Stimulated activated CD4-positive, alpha-beta T cell treated with anti-CD3 and anti-CD28 coated beads, Interleukin-1b, Interleukin-23, amount 100 ng/mL, for 4 hours (primary cell): Measurements from ENCODE around the gene PLA2G4D.
A peak's percentile ranks its signal among the peaks of the same experiment; 100 is the strongest.

Source experiments
- DNase-seq, 2 donors: peaks; one replicate each; pipeline ENCODE4 v3.0.0-alpha.2; 2020; ENCODE audit warnings: low read depth in 2 of 2

PLA2G4D gene

DNA sequence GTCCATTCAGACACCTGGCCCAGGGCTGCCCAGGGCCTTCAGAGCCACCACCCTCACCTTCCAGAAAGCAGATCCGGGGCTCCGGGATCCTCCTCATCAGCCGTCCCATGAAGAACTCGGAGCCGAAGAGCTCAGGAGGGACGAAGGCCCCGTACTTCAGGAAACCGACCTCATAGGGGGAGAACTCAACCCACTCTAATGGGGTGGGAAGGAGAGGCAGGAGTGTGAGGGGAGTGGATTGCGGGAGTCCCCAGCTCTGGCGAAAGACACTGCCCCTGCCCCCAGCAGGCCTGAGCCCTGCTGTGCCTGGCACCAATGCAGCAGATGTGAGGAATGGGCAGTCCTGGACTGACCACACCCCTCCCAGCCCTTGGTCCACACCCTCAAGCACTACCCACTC, 22.6 kb downstream of the PLA2G4D start:
- no peak for DNase-seq

DNA sequence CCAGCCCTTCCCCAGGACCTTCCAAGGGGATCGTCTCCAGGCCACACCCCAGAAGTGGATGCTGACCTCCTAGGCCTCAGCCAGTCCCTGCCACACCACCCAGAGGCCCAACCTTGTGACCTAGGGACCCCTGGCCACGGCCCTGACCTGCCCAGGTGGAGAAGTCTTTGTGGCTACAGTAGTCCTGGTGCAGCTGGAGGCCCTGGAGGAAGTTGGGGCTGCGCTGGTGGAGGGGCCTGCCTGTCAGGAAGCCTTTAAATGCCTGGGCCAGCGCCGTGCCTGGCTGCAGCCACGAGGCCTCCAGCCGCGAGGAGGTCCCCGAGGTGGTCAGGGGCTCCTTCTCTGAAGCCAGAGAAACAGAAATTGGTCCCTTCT, 23.4 kb downstream of the PLA2G4D start:
- no peak for DNase-seq

DNA sequence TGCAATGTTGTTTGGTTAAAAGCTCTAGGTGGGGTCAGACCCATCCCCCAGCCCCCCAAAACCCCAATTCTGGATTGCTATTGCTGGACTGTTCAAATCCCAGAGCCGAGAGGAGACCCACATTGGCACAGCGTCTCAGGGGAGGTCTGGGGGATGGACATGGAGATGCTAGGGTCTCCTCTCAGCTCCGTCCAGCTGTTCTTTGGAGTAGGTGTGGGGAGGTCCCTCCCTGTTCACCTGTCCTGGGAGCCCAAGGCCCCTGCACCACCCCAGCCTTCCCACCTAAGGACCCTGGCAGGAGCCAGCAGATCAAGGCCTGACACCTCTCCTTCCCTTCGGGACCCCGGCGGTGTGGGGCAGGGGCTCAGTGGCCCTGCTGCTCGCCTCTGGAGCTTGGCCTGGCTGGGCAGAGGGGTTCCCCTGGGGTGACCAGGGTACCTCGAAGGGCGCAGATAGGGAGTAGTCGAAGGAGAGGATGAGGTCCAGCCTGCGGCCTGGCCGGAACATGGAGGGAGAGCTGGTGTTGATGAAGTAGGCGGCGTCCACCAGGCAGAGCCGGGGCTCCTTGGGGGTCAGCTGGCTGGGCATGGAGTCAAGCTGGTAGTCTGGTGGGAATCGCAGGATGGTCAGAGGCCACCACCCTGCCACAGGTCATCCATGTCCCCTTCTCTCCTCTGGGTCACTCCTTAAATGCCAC, 23.9 kb downstream of the PLA2G4D start:
- no peak for DNase-seq

DNA sequence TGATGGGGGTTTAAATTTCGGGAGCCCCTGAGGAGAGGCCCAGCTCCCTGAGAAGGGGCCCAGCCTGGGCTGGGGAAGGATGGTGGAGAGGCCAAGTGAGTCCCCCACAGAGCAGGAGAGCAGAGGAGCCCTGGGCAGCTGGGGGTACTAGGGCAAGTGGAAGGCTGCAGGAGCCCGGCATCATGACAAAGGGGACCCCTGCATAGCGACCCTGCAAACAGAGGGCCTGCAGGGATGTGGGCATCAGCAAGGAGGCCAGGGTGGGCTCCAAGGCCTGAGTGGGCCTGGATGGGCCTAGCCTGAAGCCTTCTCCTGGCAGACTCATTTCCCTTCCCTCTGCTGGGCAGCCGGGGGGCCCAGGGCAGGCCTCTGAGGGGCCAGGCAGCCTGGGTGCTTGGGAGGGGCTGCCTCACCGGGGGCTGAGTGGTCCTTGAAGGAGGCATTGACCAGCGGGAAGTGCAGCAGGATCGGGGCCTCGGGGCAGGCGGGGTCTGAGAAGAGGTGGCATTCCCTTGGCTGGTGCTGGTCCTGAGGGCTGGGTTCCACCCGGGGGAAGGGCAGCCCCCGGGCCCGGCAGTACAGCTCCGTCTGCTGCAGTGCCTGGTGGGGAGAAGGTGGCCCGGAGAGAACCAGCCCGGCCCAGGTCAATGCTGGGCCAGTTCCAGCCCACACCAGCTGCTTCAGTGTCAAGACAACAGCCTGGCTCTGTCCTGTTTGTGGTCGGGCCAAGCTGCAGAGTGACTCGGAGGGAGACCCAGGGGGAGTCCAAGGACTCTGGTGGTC, 24.7 kb downstream of the PLA2G4D start:
- no peak for DNase-seq

DNA sequence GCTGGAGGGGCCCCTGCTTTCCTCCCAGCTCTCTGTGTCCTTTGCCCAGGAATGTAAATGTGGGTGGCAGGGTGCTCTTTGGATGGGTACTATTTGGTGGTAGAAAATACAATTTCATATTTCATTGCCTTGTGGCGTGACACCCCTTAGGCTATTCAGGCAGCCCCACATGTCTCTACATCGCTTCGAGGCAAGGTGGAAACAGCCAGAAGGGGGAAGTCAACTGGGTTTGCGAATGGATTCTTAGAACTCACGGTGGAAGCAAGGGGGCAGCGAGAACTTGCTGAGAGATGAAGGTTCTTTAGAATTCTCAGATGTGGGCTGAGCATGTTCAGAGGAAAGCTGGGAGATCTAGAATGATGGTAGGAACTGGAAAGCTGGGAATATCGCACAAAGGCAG, 25.3 kb downstream of the PLA2G4D start:
- no peak for DNase-seq

DNA sequence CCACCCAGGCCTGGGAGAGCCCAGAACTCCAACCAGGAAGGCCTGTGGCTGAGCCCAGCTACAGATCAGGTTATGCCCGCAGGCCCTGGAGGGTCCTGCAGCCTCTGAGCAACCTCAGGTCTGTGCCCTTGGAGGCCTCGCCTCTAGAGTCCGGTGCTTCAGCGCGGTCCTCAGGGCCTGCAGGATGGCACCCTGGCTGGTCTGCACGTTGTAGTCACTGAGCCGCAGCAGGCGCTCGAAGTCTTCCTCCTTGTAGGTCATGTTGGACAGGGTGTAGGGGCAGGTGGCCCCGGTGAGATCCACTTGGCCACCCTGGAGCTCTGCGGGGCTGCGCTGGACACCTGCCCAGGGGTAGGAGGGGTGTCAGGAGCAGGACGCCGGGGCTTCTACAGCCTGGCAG, 25.8 kb downstream of the PLA2G4D start:
- DNase-seq = no peak

DNA sequence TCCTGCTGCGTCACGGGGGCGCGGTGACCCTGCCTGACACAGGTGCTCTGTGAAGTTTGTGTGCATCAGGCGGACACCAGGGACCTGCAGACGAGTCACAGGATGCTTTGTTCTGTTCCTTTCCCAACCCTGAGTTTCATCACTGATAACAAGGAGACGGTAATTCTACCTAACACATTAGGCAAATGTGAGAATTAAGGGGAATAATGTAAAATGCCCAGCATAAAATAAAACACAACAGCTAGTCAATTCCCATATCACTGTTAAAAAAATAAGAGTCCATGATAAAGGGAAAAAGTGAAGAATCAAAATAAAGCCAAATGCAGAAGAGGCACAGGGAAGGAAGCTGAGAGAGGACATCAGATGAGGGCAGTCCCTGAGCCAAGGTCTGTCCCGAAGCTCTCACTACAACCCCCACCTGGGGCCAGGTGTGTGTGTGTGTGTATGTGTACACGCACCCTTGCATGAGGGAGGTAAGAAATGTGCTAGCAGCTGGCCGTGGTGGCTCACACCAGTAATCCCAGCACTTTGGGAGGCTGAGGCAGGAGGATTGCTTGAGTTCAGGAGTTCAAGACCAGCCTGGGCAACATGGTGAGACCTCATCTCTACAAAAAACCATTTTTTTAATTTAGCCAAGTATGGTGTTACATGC, 27.5 kb downstream of the PLA2G4D start:
- no peak for DNase-seq

DNA sequence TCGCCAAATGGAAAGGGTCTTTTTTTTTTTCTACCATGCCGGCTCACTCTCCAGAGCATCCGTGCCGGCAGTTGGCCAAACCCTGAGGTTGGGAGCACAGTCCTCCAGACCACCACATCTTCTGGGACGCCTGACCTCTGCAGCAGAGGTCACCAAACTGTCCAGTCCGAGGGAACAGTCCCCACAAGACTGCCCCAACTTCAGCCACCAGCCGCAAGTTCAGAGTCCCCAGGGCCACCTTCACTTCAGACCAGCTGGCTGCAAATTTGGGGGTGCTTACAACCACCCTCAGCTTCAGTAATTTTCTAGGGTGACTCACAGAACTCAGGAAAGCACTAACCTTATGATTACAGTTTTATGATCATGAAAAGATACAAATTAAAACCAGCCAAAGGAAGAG, 28.9 kb downstream of the PLA2G4D start:
- no peak for DNase-seq

DNA sequence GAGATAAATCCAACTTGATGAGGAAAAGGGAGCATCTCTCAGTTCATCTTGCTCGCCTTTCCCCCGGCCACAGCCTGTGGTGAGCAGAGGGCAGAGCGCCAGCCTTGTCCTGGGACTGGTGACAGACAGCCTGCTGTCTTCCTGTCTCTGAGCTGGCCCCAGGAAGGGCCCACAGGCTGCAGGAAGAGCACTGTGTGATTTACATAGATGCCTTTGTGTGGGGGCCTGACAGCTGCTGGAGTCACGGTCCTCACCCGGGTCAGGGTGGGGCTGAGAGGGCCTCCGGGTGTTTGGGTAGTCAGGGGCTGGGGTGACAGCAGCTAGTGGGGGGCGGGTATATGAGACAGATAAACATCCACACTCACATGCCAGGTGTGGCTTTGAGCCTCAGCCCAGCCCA, 29.3 kb downstream of the PLA2G4D start:
- DNase-seq = no peak

DNA sequence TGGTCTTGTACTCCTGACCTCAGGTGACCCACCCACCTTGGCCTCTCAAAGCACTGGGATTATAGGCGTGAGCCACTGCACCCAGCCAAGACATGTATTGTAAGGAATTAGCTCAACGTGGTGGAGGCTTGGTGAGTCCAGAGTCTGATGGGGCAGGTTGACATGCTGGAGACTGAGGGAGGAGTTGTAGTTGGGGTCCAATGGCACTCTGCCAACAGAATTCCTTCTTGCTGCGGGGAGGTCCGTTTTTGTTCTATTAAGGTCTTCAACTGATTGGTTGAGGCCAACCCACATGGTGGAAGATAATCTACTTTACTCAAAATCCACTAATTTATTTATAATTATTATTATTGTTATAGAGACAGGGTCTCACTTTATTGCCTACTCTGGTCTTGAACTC, 30.1 kb downstream of the PLA2G4D start:
- no peak for DNase-seq

DNA sequence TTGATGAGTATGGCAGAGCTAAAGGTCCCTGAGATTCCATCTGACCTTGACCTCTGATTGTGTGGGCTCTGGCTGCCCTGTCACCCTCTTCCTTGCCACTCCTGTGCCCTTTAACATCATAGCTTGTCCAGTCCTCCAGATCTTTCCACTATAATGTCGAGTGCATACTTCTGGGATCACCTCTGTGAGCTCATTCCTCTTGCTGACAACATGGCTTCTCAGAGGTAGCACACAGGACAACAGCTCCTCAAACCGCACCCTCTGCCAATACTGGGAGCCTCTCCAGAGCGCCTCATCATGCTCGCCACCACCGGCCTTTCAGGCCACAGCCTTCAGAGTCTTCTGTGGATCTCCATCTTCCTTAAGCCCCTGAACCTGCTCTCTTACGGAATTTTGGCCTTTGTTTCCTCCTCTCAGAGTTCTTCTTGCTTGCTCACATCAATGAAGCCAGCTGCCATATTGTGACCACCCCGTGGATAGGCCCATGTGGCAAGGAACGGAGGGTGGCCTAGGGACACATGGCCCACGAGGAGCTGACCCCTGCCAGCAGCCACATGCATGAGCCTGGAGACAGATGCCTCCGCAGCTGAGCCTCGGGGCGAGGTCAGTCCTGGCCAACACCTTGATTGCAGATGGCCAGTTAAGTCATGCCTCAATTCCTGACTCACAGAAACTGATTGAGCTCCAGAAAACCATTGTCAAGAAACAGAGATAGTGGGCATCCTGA, 31.1 kb downstream of the PLA2G4D start:
- DNase-seq = no peak

DNA sequence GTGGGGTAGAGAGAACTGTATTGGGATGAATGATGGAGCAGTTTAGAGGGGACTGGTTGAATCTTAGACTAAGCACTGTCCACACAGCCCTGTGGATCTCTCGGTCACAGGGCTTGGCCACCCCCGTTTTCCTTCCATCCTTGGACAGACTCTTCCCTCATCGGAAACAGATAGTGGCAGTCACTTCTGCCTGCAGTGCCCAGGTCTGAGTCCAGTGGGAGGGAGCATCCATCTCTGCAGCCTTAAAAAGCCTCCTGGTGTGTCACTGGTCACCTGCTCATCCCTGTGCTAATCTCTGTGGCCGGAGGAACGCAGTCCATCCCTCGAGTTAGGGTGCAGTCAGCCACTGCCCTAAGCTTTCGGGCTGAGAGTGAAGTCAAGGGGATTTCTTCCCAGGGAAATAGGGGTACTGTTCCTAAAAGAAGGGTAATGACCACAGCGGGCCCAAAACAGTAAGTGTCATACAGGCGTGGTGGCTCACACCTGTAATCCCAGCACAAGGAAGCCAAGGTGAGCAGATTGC, 32.0 kb downstream of the PLA2G4D start:
- no peak for DNase-seq

DNA sequence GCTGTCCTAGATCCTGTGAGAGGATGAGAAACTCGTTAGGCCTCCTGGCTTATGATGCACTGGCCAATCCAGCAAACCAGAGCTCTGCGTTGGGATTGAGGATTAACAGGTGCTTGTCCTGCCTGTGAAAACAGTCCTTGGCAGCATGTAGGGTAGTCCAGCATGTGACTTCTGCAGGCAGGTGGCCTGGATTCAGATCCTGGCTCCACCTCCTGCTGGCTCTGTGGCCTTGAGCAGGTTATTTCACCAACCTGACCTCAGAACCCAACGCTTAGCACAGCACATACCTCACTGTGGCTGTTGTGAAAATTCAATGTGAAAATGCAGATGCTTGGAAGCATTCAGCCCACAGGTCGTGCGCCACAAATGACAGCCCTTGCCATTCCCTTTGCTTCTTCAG, 33.6 kb downstream of the PLA2G4D start:
- DNase-seq = no peak

DNA sequence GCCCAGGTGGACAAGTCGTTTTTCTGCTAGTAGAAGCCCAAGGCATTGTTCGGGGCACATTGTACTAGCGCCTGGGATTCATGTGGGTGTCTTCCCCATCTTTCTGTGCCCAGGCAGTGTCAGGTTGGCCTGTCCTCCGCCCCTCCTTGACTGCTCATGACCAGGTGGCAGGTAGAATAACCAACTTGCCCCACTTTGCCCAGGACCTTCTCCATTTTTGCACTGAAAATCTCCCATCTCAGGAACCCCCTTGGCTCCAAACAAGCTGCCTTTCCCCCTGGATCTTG, 33.9 kb downstream of the PLA2G4D start:
- no peak for DNase-seq

DNA sequence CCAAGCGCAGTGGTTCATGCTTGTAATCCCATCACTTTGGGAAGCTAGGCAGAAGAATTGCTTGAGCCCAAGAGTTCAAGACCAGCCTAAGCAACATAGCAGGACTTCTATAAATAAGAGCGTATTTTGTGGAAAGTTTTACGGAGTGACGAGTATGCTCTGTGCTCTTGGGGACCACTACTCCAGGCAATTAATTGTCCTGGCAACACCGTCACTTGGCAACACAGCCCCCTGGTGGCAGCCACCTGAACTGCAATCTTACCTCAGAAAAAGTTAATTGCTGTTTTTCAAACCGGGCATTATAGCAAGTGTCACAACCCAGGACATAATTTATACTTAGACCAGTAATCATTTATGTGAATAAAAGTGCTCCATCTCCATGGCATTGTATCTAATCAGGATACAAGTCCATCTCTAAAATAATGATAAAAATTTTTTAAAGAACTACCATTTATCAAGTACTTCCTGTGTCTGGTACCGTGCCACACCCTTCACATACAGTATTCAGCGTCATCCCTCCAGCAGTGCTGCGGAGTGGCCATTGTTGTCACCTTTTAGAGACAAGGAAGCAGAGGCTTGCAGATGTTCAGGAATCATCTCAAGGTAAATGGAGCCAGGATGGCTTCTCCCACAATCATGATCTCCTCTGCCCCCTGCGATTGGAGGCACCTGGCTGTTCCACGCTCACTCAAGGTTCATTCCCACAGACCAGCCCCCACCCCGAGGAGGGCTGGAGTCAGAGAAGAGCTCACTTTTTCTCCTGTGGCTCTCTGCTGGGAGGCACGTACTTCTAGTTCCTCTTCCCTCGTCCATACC, 34.5 kb downstream of the PLA2G4D start:
- DNase-seq = peak; percentile 66 to 70

DNA sequence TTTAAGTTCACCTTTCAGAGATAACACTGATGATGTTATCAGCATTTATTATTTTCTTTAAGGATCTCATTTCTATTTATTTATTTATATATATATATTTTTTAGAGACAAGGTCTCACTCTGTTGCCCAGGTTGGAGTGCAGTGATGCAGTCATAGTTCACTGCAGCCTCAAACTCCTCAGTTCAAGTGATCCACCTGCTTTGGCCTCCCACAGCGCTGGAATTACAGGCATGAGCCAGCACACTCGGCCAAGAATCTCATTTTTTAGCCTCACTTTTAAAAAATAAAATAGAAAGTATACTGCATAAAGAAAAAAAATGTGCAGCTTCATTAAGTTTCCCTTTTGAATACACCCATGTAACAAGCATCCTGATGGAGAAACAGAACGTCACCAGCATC, 35.6 kb downstream of the PLA2G4D start:
- DNase-seq = no peak

DNA sequence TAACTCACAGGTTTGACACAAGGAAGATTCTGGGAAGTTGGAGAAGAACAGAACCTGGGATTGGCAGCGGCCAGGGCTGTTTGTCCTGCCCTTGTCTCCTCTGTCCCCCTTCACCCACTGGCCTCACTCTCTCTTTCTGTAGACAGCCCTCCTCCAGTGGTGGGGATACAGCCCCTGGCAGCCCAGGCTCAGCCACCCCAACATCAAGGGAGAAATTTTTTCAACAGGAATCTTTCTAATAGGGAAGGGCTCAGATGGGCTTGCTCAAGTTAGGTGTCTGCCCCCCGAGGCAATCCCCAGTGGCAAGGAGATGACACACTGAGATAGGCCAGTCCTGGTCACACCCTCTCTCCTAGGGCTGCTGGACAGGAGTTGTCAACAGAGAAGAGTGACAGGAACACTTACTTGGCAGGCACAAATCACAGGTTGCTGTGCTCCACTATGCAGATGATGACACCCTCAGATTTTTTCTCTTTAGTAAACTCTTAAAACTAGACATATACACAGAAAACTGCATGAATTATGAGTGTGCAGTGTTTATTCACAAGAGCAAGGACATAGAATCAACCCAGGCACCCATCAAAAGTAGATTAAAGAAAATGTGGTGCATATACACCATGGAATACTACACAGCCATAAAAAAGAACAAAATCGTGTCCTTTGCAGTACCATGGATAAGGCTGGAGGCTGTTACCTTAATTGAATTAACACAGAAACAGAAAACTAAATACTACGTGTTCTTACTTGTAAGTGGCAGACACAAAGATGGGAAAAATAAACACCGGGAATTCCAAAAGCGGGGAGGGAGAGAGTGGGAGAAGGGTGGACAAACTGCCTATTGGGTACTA, 36.3 kb downstream of the PLA2G4D start:
- no peak for DNase-seq

DNA sequence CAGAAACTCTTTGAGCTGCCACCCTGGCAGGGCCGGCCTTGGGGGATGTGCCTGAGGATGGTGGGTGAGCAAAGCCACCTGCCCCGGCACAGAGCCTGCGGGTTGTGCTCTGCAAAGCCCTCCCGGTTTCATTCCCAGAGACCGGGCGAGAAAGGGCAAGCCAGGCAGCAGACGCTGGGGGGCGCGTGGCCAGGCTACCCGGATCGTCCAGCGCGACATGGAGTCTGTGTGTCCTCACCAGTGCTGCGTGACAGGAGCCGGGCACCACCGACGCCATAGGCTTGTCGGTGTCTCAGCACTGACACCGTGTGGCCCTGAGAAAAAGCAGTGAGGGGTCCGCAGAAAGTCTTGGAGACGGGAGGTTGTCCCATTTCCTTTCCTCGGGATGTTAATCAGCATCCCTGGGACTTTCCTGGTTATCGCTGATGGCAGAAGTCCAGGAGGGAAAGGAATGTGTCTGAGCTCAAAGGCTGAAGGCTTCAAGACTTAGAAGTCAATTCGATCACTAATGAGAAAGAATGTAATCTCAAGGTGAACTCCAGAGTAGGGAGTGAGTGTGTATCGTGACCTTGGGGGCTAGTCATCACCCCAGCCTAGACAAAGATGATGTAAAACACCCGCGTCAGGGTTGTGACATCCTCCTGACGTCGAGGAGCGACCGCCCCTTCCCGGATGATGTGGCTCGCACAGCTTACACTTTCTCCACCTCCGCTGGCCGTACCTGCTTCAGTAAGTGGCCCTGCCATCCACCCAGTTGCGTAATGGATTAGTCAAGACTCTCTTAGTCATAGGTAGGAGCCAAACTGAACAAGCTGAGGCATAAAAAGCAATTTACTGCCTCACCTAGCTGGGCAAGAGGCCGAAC, 37.2 kb downstream of the PLA2G4D start:
- peak; percentile 15 to 26 for DNase-seq

DNA sequence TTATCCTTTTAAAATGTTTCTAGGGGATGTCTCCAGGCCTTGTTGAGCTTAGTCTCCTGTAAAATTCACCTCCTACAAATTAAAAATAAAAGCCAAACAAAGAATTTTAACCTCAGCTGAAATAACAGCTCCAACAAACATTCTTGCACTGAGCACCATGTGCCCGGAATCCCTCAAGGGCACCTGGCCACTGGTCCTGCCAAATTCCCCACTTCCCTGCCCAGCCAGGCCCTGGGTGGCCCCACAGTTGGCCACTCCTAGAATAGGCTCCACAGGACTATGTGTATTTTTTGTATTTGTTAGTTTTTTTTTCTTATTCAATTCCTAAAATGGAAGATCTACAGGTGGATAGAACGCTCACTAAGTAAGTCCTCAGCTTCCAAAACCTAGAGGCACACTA, 40.4 kb downstream of the PLA2G4D start:
- DNase-seq = no peak

DNA sequence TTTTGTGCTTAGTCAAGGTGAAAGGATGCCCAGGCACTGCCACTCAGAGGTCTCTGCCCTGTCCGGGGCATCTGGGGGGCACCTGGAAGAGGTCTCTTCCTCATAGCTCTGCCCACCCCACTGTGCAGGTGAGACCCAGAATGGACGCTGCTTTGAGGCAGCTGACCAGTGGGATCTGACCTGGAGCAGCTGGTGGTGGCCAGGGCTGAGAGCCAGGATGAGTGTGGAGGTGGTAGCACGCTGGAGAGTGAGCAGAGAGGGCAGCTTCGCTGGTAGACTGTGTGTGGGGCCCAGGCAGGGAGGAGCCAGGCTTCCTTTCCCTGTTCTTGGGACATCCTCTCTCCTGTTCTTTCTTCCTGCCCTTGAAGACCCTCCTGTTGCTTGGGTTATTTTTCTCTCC, 41.4 kb downstream of the PLA2G4D start:
- DNase-seq = no peak
